ENCODE measurements around the gene KLHDC7A.

GRCh38 chr1:18533259-18533658, 52.5 kb downstream of the KLHDC7A start:
- TF ChIP-seq, protein P1, sequence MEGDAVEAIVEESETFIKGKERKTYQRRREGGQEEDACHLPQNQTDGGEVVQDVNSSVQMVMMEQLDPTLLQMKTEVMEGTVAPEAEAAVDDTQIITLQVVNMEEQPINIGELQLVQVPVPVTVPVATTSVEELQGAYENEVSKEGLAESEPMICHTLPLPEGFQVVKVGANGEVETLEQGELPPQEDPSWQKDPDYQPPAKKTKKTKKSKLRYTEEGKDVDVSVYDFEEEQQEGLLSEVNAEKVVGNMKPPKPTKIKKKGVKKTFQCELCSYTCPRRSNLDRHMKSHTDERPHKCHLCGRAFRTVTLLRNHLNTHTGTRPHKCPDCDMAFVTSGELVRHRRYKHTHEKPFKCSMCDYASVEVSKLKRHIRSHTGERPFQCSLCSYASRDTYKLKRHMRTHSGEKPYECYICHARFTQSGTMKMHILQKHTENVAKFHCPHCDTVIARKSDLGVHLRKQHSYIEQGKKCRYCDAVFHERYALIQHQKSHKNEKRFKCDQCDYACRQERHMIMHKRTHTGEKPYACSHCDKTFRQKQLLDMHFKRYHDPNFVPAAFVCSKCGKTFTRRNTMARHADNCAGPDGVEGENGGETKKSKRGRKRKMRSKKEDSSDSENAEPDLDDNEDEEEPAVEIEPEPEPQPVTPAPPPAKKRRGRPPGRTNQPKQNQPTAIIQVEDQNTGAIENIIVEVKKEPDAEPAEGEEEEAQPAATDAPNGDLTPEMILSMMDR (IDR thresholded peaks at IDR 0.05): no peak
- TF ChIP-seq POLR2A (IDR thresholded peaks at IDR 0.05): no peak

Measured in esophagus squamous epithelium (tissue), 4 donors.